HG02943 (cell line): ENCODE data around the gene G3BP2.
A peak's percentile ranks its signal among the peaks of the same experiment; 100 is the strongest.

ENCODE experiments used
- ATAC-seq: cut with Tn5 transposase; IDR thresholded peaks from one replicate; pipeline ENCODE4 v1.9.1; 2021; ENCODE audit warnings: mild to moderate bottlenecking, low read depth, moderate library complexity; ENCODE audit not compliant: unreplicated experiment

Gene G3BP2

DNA sequence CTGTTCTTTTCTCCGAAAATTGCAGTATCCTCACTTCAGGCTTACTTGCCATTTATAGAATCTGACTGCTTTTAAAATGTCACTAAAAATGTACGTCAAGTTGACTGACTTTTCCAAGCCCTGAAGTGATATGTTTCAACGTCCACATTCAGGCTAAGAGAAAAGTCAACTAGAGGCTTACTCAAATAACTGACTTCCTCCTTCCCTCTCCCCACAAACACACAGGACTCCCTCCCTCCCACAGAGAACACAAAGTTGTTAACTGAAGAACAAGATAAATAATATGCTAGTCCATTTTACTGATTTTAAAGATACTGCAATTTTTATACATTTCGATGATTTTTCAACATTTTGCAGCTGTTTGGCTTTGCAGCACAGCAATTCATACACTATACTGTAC lies 29.1 kb downstream of the G3BP2 start:
- ATAC-seq, result no peak

GRCh38 chr4:75643651-75644050 lies 29.6 kb downstream of the G3BP2 start:
- ATAC-seq, result no peak

GRCh38 chr4:75639124-75639695 lies 34.0 kb downstream of the G3BP2 start:
- ATAC-seq, result no peak

- ATAC-seq, result no peak
These were observed 35.4 kb downstream of the G3BP2 start for GRCh38 chr4:75637827-75638226.

GRCh38 chr4:75637176-75637575 lies 36.0 kb downstream of the G3BP2 start:
- ATAC-seq, result no peak

- ATAC-seq, result no peak
These were observed 38.3 kb downstream of the G3BP2 start for GRCh38 chr4:75634951-75635350.

- no peak for ATAC-seq
These were observed 38.9 kb downstream of the G3BP2 start for GRCh38 chr4:75634281-75634680.

DNA sequence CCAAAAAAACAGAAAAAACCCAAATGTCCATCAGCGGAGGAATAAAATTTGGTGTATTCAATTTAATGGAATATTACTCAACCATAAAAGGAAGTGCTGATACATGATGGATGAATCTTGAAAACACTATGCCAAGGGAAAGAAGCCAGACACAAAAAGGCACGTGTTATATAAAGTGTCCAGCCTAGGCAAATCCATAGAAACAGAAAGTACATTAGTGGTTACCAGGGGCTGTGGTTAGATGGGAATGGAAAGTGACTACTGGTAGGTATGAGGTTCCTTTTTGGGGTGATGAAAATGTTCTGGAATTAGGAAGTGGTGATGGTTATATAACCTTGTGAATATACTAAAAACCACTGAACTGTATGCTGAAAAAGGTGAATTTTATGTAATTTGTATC lies 39.4 kb downstream of the G3BP2 start:
- ATAC-seq, result no peak

DNA sequence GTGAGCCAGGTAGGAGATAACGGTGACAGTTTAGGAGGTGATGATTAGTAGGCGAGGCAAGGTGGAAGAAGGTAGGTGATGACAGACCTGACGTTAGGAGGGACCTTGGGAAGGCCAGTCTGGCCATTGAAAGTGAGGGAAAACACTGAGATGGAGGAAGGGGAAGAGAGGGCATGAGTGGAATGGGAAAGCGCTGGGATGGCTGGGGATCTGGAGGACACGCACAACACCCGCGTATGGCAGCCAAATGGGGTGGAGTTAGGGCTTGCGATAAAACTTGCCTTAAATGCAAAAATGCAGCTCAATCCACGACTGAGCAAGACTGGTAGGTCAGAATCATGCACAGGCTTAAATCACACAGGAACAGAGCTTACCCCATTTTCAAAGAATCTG lies 42.3 kb downstream of the G3BP2 start:
- ATAC-seq, result no peak

GRCh38 chr4:75630174-75630936 lies 42.9 kb downstream of the G3BP2 start, which contains the start of gene CDKL2:
CDKL2 (minus strand) TSS chr4:75630528; CDS start chr4:75625988, 4,540 bp downstream.
- ATAC-seq, result peak; percentile 99

GRCh38 chr4:75629239-75629638 lies 44.0 kb downstream of the G3BP2 start:
- no peak for ATAC-seq

GRCh38 chr4:75623026-75623425 lies 50.2 kb downstream of the G3BP2 start:
- no peak for ATAC-seq

DNA sequence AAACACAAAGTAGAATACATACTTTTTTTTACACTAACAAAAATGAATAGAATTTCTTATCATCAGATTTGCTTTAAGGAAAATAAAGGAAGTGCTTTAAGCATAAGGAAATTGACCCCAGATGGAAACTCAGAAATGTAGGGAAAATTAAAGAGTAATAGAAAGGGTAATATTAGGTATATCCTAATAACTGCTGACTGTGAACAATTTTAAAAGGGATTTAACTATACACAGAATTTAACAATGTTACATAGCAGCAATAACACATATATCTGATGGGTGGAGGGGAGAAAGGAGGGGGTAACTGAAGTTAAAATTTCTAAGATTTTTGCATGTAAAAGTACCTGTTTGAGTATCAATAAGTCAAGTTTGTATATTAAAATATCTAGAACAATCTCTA lies 51.5 kb downstream of the G3BP2 start:
- no peak for ATAC-seq

DNA sequence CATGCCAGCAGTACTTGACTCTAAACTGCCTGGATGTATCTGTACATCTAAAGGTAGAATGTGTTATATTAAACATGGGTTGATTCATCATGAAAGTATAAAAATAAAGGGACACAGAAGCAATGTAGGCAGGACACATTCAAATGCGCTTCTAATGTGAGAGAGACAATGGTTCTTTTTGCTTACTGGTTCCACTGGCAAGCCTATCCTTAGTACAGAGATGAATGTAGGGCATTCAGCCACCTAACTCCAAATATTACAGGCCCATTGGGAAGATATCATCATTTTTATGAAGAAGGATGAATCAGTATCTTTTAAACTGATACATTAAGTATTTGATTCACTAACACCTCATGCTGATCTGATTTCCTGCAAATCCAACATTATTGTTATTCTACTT lies 60.9 kb downstream of the G3BP2 start:
- no peak for ATAC-seq

DNA sequence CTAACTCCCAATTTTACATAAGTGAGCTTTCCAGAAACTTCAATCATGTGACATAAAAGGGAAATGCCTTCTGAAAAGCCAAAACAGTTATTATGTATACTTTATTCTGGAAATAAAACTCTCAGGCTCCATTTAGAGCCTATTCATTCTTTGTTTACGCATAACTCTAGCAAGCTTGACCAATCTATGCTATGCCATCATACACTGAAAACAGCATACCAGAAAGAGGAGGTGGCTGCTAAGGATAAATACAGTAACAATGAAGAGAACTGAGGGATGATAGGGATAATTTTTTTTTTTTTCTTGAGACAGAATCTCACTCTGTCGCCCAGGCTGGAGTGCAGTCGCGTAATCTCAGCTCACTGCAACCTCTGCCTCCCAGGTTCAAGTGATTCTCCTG lies 67.3 kb downstream of the G3BP2 start:
- ATAC-seq, result no peak

DNA sequence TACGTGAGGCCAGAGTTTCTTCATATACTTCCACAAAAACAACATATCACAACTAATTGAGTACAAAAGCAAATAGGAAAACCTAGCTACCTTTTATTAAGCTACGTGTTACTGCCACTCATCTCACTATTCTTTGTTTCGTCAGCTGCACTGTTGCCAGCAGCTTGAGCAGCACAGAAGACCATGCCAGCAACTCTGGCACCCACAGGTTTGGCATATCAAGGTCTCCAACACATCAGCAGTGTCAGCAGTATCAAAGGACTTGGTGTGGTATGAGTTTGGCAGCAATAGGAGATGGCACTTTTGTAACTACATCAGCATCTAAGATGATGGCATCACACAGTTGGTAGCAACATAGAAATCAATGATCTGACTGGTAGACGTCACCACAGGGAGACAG lies 73.6 kb downstream of the G3BP2 start:
- no peak for ATAC-seq

DNA sequence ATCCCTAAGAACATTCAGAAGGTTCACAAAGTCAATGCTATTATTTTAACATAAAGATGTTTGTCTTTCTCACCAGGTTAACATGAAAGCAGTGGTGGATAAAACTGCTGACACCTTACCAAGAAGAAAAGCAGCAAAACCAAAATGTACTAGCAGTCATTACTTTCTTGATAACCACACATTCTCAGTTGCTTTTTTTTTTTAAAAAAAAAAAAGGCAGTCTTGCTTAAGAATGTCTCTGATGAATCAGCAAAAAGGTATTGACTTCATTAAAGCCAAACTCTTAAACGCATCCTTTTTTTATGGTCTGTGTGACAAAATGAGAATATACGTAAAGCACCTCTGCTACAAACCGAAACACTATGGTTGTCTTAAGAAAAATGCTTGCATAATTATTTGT lies 74.8 kb downstream of the G3BP2 start:
- ATAC-seq, result no peak

DNA sequence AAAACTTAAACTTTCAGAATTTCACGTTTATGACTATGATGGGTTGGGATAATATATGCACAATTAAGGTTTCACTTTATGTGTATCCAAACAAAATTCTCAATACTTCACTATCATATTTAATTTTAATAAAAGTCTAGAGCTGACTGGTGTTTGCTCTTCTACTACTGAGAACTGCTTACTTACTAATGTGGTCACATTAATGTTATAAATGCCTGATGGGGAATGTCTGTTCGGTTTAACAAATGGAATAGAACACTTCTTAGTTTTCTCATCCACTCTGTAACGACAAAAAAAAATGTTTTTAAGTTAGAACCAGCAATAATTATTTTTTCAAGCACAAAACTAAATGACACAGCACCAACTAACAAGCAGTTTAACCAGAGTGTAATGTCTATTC lies 77.2 kb downstream of the G3BP2 start:
- ATAC-seq, result no peak

DNA sequence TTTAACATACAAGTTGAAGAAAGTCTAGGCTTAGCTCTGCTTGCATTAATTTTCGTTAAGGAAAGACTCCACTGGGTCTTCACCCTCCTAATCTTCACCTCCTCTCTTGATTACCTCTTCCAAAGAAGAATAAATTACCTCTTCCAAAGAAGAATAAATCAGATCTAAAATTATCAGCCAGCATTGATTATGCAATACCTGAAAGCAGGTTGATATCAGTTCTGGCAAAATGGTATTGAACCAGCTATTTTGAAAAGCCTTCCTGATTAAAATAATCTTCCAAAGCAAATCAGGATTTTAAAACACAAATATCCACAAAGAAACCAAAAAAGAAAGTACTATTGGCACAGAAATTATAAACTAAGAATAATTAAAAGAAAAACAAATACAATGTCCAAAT lies 79.8 kb downstream of the G3BP2 start:
- no peak for ATAC-seq
